HCT116 (cell line): ENCODE data around the gene IGF2.

Experiments used
- ATF3 ChIP-seq: IDR thresholded peaks from 2 replicates; pipeline ENCODE4 v1.6.1; 2012
- CEBPB ChIP-seq: IDR thresholded peaks from 2 replicates; pipeline ENCODE4 v1.6.1; 2012; ENCODE audit warnings: low read depth
- ELF1 ChIP-seq: IDR thresholded peaks from 2 replicates; pipeline ENCODE4 v1.6.1; 2012; ENCODE audit warnings: low read depth, borderline replicate concordance
- EZH2 ChIP-seq: fragments of 200-600 bp; sonication (generic); IDR thresholded peaks from 2 replicates; pipeline ENCODE4 v1.6.1; 2017; ENCODE audit warnings: antibody characterized with exemption, mixed run types
- EZH2phosphoT487 ChIP-seq: fragments of 200-600 bp; IDR thresholded peaks from 2 replicates; pipeline ENCODE4 v1.6.1; 2018; ENCODE audit warnings: antibody characterized with exemption, borderline replicate concordance
- FOSL1 ChIP-seq: IDR thresholded peaks from 2 replicates; pipeline ENCODE4 v1.6.1; 2012; ENCODE audit warnings: low read depth
- POLR2A ChIP-seq: IDR thresholded peaks from 2 replicates; pipeline ENCODE4 v1.7.0; 2011; ENCODE audit warnings: borderline replicate concordance; ENCODE audit not compliant: insufficient read depth, insufficient read length; ENCODE audit errors: extremely low read depth
- POLR2AphosphoS5 ChIP-seq: IDR thresholded peaks from 2 replicates; pipeline ENCODE4 v1.6.1; 2011; ENCODE audit warnings: mild to moderate bottlenecking, low read depth, low read length, moderate library complexity
- YY1 ChIP-seq: IDR thresholded peaks from 2 replicates; pipeline ENCODE4 v1.6.1; 2011; ENCODE audit warnings: low read length, low read depth, moderate library complexity, mild to moderate bottlenecking; ENCODE audit not compliant: insufficient replicate concordance; ENCODE audit errors: extremely low read depth
- ZNF274 ChIP-seq: fragments of 200-500 bp; sonication (Bioruptor generic); IDR thresholded peaks from 2 replicates; pipeline ENCODE4 v1.6.1; 2014; ENCODE audit warnings: mild to moderate bottlenecking, low read depth, low read length, inconsistent platforms
- TF ChIP-seq, protein P1 (sequence below), 3 experiments: fragments of 200-600 bp in 1 of 3; sonication (generic) in 1 of 3; IDR thresholded peaks in 2 of 3; conservative IDR thresholded peaks in 1 of 3; 2 replicates each; pipeline ENCODE4 v1.5.1; 2012 to 2017; ENCODE audit warnings: low read depth in 2 of 3, low read length in 2 of 3, antibody characterized with exemption in 1 of 3, borderline replicate concordance in 1 of 3, control low read depth in 1 of 3, mild to moderate bottlenecking in 1 of 3, mixed read lengths in 1 of 3, mixed run types in 1 of 3, moderate library complexity in 1 of 3; ENCODE audit not compliant: insufficient read depth in 1 of 3

GRCh38 chr11:2172676-2173075, 33.5 kb upstream of the IGF2 start:
- TF ChIP-seq, protein P1, sequence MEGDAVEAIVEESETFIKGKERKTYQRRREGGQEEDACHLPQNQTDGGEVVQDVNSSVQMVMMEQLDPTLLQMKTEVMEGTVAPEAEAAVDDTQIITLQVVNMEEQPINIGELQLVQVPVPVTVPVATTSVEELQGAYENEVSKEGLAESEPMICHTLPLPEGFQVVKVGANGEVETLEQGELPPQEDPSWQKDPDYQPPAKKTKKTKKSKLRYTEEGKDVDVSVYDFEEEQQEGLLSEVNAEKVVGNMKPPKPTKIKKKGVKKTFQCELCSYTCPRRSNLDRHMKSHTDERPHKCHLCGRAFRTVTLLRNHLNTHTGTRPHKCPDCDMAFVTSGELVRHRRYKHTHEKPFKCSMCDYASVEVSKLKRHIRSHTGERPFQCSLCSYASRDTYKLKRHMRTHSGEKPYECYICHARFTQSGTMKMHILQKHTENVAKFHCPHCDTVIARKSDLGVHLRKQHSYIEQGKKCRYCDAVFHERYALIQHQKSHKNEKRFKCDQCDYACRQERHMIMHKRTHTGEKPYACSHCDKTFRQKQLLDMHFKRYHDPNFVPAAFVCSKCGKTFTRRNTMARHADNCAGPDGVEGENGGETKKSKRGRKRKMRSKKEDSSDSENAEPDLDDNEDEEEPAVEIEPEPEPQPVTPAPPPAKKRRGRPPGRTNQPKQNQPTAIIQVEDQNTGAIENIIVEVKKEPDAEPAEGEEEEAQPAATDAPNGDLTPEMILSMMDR (IDR thresholded peaks at IDR 0.05 in 2 of 3, conservative IDR thresholded peaks at IDR 0.05 in 1 of 3; ENCODE audit: borderline replicate concordance in 1 of 3, insufficient read depth in 1 of 3, low read depth in 2 of 3, low read length in 2 of 3), result no peak
- TF ChIP-seq POLR2A (no peak), ELF1 (no peak), ZNF274 (no peak), POLR2AphosphoS5 (no peak), CEBPB (no peak), EZH2 (no peak), FOSL1 (no peak), EZH2phosphoT487 (no peak), YY1 (no peak), ATF3 (no peak)
